Articular chondrocyte of knee joint (primary cell): Measurements from ENCODE around the gene HHIPL1. TPM values are rescaled to one million over a fixed set of nuclear protein-coding genes. Genes with fewer than 3 reads are reported as not detected.

ENCODE experiments used
- total RNA-seq: library from RNA; depleted of rRNA; stranded (reverse); fragments of >200 nt; gene quantifications from 2 replicates; pipeline ENCODE4 v1.2.3, GENCODE V29; 2012

The HHIPL1 gene
- 13.1 and 17.1 TPM in 2 replicates for total RNA-seq

GRCh38 chr14:99644723-99645544, at the start of gene HHIPL1:
HHIPL1 (plus strand) TSS chr14:99645129; CDS start chr14:99645208, 79 bp downstream.

GRCh38 chr14:99603471-99604277, 41.3 kb upstream of the HHIPL1 start, which contains the start of gene CCDC85C:
CCDC85C (minus strand) TSS chr14:99604207; CDS start chr14:99603959, 248 bp downstream.

GRCh38 chr14:99683619-99684409, 38.9 kb downstream of the HHIPL1 start, which contains the start of gene CYP46A1:
CYP46A1 (plus strand) TSS chr14:99684298; CDS start chr14:99684418, 120 bp downstream.

Other genes starting within 250 kb of the HHIPL1 start
- 56.1 and 62.2 TPM in 2 replicates for gene SETD3, start 164.3 kb upstream of the HHIPL1 start, total RNA-seq
- 28.8 and 38.5 TPM in 2 replicates for gene CCNK, start 163.7 kb upstream of the HHIPL1 start, total RNA-seq
- gene CCDC85C, start 40.9 kb upstream of the HHIPL1 start, total RNA-seq: 7.7 and 12.3 TPM in 2 replicates
- gene CYP46A1, start 39.2 kb downstream of the HHIPL1 start, total RNA-seq: 0.91 and 1.1 TPM in 2 replicates
- 47.8 and 77.7 TPM in 2 replicates for gene EML1, start 148.3 kb downstream of the HHIPL1 start, total RNA-seq